Activated CD4-positive, alpha-beta memory T cell treated with anti-CD3 and anti-CD28 coated beads for 36 hours (primary cell): Measurements from ENCODE around the gene ORM2. TPM values are rescaled to one million over a fixed set of nuclear protein-coding genes. Genes with fewer than 3 reads are reported as not detected.

ENCODE experiments used
- CTCF ChIA-PET: fragments of 350-600 bp; sonication (Branson Sonifier 250); formaldehyde crosslinking; loops from one replicate; lab custom pipeline; 2021; ENCODE audit warnings: antibody characterized with exemption, inconsistent platforms; lab: Charles Lee
- POLR2A ChIA-PET: fragments of 350-600 bp; sonication (Branson Sonifier 250); formaldehyde crosslinking; loops from one replicate; lab custom pipeline; 2021; ENCODE audit warnings: antibody characterized with exemption; lab: Charles Lee
- DNase-seq: peaks from one replicate; pipeline ENCODE4 v3.0.0-alpha.2; 2020
- H3K27ac Mint-ChIP-seq: one replicate; pipeline ENCODE4 v1.8.0; 2021; ENCODE audit warnings: mixed read lengths
- H3K27me3 Mint-ChIP-seq: one replicate; pipeline ENCODE4 v1.8.0; 2021; ENCODE audit warnings: mixed read lengths
- H3K36me3 Mint-ChIP-seq: one replicate; pipeline ENCODE4 v1.8.0; 2021; ENCODE audit warnings: mixed read lengths
- H3K4me1 Mint-ChIP-seq: one replicate; pipeline ENCODE4 v1.8.0; 2021; ENCODE audit warnings: low read depth, mixed read lengths
- H3K4me3 Mint-ChIP-seq: one replicate; pipeline ENCODE4 v1.8.0; 2021; ENCODE audit warnings: mild to moderate bottlenecking, mixed read lengths
- H3K9me3 Mint-ChIP-seq: one replicate; pipeline ENCODE4 v1.8.0; 2021; ENCODE audit warnings: mixed read lengths
- intact Hi-C: fragments of 100-400 bp; cut with micrococcal nuclease; formaldehyde crosslinking; loops from one replicate; pipeline ENCODE4 v1.15.1; 2023
- total RNA-seq, 2 experiments: library from RNA; stranded (reverse); gene quantifications; one replicate each; pipeline ENCODE4 v1.2.3, GENCODE V29; 2021

The ORM2 gene
- total RNA-seq, 2 experiments from 2014 or later = not detected

DNA sequence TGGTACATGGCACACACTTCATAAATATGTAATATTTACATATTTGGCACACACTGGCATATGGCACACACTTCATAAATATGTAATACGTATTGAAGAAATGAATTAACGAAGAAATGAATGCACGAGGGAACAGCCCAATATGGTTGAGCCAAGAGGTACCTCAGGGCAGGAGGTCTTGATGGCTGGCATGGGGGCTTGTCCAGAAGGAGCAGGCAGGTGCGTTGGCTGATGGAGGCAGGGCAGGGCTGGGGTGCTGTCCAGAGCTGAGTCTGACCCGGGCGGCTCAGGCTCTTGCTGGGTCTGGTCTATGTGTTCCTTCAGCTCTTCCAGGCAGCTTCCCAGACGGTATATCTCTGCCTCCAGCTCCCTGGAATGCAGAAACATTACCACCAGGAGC, 31.9 kb downstream of the ORM2 start:
- H3K36me3 Mint-ChIP-seq = peaks cover 74% of the 10 kb centered on the region
- intact Hi-C loops = no loop called here
- no peaks in the 10 kb centered on the region for H3K9me3 Mint-ChIP-seq
- ChIA-PET CTCF (interaction anchor here (9.5 kb wide), 1 partner anchor 23 kb away, joined by 78 read pairs; the partner anchor contains the start of gene AKNA), POLR2A (no interaction called here)
- H3K4me1 Mint-ChIP-seq = peaks cover 64% of the 10 kb centered on the region
- H3K27ac Mint-ChIP-seq = peak overlapping the region; percentile 90
- no peak overlapping the region for H3K4me3 Mint-ChIP-seq
- DNase-seq = no peak
- H3K27me3 Mint-ChIP-seq = no peaks in the 10 kb centered on the region

DNA sequence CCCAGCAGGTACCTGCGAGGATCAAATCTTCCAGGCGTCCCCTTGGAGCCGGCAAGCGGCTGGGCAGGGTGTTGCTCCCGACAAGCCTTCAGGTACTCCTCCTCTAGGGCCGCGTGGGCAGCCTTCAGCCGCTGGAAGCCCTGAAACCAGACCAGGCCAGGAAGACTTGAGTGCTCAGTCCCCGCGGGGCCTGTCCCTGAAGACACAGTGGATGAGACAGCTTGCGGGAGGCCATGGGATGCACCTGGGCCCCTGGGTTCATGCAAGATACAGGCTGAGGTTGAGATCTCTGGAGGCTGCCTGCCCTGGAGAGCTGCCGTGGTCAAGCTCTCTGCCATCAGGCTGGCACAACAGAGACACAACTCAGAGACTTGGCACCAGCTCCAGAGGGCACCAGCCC, 32.7 kb downstream of the ORM2 start:
- H3K9me3 Mint-ChIP-seq = no peaks in the 10 kb centered on the region
- intact Hi-C loops = no loop called here
- H3K4me3 Mint-ChIP-seq = no peak overlapping the region
- peaks cover 75% of the 10 kb centered on the region for H3K36me3 Mint-ChIP-seq
- CTCF ChIA-PET = interaction anchor here (3.8 to 9.5 kb wide), 2 partner anchors 23 kb away, joined by 13 to 78 read pairs; partner anchors contain the start of gene AKNA
- no peaks in the 10 kb centered on the region for H3K27me3 Mint-ChIP-seq
- H3K27ac Mint-ChIP-seq = peak overlapping the region; percentile 90
- no peak for DNase-seq
- POLR2A ChIA-PET = interaction anchor here (2.2 to 3.3 kb wide), 2 partner anchors 10 to 24 kb away, joined by 15 to 52 read pairs; partner anchors contain the start of gene AKNA
- H3K4me1 Mint-ChIP-seq = peaks cover 72% of the 10 kb centered on the region

DNA sequence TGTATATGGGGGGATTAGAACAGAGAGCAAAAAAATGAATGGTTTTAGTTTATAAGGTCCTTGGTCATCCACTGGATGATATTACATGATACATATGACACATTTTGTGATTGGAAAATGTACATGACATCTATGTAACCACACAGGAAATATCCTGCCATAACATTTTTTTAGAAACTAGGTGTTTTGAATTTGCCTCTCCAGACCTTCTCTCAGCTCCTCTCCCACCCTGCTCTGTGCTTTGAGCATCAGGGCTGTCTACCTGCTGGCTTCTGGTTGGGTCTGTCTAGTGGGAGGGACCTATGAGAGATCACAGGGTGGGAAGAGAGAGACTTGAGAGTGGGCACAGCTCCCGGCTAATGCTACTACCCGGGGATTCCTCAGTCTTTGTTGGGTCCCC, 33.8 kb downstream of the ORM2 start:
- Mint-ChIP-seq H3K4me3 (no peak overlapping the region), H3K4me1 (peaks cover 78% of the 10 kb centered on the region), H3K9me3 (no peaks in the 10 kb centered on the region), H3K36me3 (peaks cover 77% of the 10 kb centered on the region), H3K27me3 (no peaks in the 10 kb centered on the region), H3K27ac (peak overlapping the region; percentile 90)
- no peak for DNase-seq
- ChIA-PET CTCF (interaction anchor here (1.0 to 9.5 kb wide), 6 partner anchors 10 to 290 kb away, joined by 3 to 78 read pairs (median 4); partner anchors contain the start of gene AKNA), POLR2A (interaction anchor here (2.2 to 3.3 kb wide), 2 partner anchors 9 to 23 kb away, joined by 15 to 52 read pairs; partner anchors contain the start of gene AKNA)
- intact Hi-C loops = loop anchor here (1.0 kb wide), 1 partner anchor 9 kb away; no protein-coding TSS in a partner anchor

DNA sequence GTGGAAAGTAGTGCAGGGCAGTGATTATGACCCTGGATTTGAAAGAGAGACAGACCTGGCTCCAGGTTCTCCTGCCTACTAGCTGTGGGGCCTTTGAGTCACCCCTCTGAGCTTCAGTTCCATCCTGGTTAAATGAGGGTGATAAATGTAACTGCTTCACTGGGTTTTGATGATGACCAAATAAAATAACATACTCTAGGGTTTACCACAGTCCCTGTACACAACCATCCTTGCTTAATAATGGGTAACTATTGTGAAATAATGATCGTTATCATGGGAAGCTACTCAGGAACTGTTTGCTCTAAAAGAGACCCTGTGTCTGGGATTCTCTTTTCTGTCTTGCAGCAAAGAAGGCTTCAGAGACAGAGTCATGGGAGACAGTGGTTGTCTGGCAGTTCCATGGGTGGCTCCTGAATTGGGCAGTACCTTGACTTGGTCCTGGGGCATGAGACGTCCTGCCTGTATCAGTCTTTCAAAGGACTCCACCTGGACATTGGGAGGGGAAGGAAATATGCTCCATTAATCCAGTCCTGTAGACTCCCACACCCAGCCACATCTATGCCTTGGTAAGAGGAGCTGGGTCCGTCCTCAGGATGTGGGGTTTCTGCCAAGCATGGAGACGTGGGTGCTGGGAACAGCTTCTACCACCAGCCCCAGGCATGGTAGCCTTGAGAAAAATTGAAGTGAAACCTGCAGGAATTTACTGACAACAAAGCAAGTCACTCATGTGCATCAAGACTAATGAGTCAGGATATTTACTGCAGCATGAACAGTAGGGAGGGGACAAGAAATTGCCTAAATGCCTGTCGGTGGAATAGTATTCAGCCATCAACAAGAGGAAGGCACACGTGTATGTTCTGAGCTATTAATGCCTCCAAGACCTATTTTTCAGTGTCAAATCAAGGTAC, 34.7 kb downstream of the ORM2 start:
- H3K36me3 Mint-ChIP-seq = peaks cover 77% of the 10 kb centered on the region
- ChIA-PET POLR2A (interaction anchor here (0.9 to 3.3 kb wide), 3 partner anchors 8 to 22 kb away, joined by 5 to 52 read pairs (median 15); partner anchors contain the start of gene AKNA), CTCF (interaction anchor here (0.5 to 9.5 kb wide), 8 partner anchors 9 to 256 kb away, joined by 3 to 78 read pairs (median 4); partner anchors contain the start of gene AKNA)
- H3K27me3 Mint-ChIP-seq = no peaks in the 10 kb centered on the region
- no peaks in the 10 kb centered on the region for H3K9me3 Mint-ChIP-seq
- H3K4me1 Mint-ChIP-seq = peaks cover 80% of the 10 kb centered on the region
- DNase-seq = no peak
- no peak overlapping the region for H3K4me3 Mint-ChIP-seq
- H3K27ac Mint-ChIP-seq = peak overlapping the region; percentile 90
- intact Hi-C loops = no loop called here

DNA sequence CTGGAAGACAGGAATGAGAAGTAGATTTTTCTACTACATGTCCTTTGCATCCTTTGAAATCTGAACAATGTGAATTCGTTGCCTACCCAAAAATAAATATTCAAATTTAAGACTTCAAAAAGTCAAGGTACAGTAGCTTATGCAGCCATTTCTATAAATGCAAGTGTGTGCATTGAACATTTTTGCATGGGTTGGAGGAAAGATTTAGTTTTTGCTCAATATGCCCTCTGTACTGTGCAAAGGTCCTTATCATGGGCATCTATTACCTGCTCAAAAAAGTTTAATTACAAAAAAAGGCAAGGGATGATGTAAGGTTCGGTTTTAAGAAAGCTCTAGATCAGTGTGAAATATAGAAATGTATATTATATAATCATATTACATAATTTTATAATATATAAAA, 35.5 kb downstream of the ORM2 start:
- POLR2A ChIA-PET = interaction anchor here (0.9 to 3.3 kb wide), 2 partner anchors 10 to 21 kb away, joined by 5 to 52 read pairs; partner anchors contain the start of gene AKNA
- peaks cover 80% of the 10 kb centered on the region for H3K4me1 Mint-ChIP-seq
- H3K27me3 Mint-ChIP-seq = no peaks in the 10 kb centered on the region
- H3K4me3 Mint-ChIP-seq = no peak overlapping the region
- no peaks in the 10 kb centered on the region for H3K9me3 Mint-ChIP-seq
- H3K27ac Mint-ChIP-seq = peak overlapping the region; percentile 69
- intact Hi-C loops = no loop called here
- peaks cover 76% of the 10 kb centered on the region for H3K36me3 Mint-ChIP-seq
- CTCF ChIA-PET = interaction anchor here (1.0 to 9.5 kb wide), 4 partner anchors 20 to 120 kb away, joined by 3 to 78 read pairs (median 10); partner anchors contain the start of gene AKNA
- DNase-seq = no peak

DNA sequence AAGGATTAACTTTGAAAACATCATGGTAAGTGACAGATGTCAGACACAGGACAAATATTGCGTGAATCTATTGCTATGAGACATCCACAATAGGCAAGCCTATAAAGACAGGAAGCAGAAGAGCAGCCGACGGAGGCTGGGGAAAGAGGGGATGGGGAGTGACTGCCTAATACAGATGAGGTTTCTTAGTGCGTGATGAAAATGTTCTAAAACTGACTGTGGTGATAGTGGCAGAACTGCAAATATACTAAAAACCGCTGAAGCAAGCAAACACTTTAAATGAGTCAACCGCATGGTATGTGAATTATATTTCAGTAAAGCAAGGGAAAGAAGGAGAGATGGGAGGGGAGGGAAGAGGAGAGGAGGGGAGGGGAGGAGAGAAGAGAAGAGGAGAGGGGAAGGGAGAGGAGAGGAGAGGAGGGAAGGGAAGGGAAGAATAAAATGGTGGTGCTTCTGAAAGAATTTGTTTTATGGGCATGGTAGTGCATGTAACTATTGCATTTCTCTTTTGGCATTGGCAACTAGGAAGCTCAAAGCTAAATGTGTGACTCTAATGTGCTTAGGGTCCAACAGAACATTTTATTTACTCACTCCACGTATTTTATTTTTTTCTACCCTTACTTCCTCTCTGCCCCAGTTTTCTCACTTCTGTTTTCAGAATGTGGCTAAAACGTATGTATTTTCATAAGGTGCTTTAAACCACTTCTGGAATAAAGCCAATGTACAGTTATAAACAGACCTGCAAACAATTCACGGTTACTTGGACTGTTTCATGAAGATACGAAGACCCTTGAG, 36.9 kb downstream of the ORM2 start:
- peak overlapping the region; percentile 33 for H3K4me3 Mint-ChIP-seq
- H3K27ac Mint-ChIP-seq = peak overlapping the region; percentile 87
- H3K27me3 Mint-ChIP-seq = no peaks in the 10 kb centered on the region
- H3K4me1 Mint-ChIP-seq = peaks cover 81% of the 10 kb centered on the region
- POLR2A ChIA-PET = interaction anchor here (0.8 to 3.0 kb wide), 5 partner anchors 14 to 222 kb away, joined by 3 to 20 read pairs (median 3); partner anchors contain the start of gene AKNA
- intact Hi-C loops = loop anchor here (1.0 kb wide), 3 partner anchors 8 to 19 kb away; no protein-coding TSS in a partner anchor
- no peaks in the 10 kb centered on the region for H3K9me3 Mint-ChIP-seq
- DNase-seq = peak; percentile 75
- H3K36me3 Mint-ChIP-seq = peaks cover 67% of the 10 kb centered on the region
- CTCF ChIA-PET = interaction anchor here (0.7 to 9.5 kb wide), 4 partner anchors 12 to 39 kb away, joined by 3 to 78 read pairs (median 6); partner anchors contain the start of gene AKNA

DNA sequence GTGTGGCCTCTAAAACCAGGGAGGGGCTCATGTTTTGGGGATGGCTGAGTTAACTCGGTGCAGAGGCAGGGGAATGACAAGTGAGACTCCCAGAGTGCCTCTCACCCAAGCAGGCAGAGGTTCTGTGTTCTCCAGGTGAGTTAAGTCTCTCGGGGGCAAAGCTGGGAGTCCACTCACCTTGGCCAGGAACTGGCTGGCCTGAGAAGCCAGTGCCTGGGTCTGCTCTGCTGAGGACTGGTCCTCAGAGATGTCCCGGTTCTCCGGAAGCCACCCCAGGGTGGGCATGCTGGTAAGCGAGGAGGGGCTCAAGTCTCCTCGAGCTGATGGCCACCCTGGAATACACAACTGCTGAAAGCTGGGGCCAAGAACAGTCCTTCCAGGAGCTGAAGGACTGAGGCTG, 37.7 kb downstream of the ORM2 start:
- DNase-seq = no peak
- intact Hi-C loops = no loop called here
- H3K4me3 Mint-ChIP-seq = no peak overlapping the region
- ChIA-PET CTCF (interaction anchor here (1.6 to 9.5 kb wide), 2 partner anchors 18 to 38 kb away, joined by 6 to 78 read pairs; partner anchors contain the start of gene AKNA), POLR2A (interaction anchor here (0.8 to 3.0 kb wide), 6 partner anchors 15 to 221 kb away, joined by 3 to 20 read pairs (median 4); partner anchors contain the start of gene AKNA)
- H3K9me3 Mint-ChIP-seq = no peaks in the 10 kb centered on the region
- H3K27ac Mint-ChIP-seq = peak overlapping the region; percentile 87
- peaks cover 88% of the 10 kb centered on the region for H3K4me1 Mint-ChIP-seq
- H3K27me3 Mint-ChIP-seq = no peaks in the 10 kb centered on the region
- peaks cover 66% of the 10 kb centered on the region for H3K36me3 Mint-ChIP-seq

DNA sequence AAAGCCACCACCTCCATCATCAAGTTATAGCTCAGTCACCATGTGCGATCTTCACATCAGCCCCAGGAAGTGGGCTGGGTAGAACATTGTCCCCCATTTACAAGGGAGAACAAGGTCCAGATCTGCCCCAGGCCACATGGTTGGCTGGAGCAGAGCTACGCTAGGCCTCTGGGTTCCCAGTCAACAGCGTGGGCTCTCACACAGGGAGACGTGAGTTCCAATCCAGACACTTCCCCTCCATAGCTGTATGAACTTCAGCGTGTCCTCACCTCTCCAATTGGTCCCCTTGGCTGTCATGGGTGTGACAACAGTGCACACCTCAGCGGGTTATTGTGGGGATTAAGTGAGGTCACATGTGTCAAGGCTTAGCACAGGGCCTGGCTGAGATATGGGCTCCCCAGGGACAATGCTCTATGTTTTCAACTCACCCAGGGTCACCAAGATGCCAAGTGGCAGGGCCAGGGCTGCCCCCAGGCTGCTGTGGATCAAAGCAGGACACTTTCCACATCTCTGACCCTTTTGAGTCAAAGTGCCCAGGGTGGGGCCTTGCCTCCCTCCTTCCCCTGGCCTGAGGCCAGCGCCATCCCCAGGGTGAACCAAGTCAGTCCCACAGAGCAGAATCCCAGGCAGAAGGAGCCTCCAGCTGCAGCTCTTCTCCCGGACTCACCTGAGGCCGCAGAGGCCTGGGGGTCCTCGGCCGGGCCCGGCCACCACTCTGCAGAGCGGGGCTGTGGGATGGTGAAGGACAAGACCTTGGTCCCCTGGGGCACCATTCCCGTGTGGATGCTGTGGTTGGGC, 38.3 kb downstream of the ORM2 start:
- H3K9me3 Mint-ChIP-seq = no peaks in the 10 kb centered on the region
- ChIA-PET CTCF (interaction anchor here (1.2 to 9.5 kb wide), 4 partner anchors 17 to 38 kb away, joined by 3 to 78 read pairs (median 5); partner anchors contain the start of gene AKNA), POLR2A (interaction anchor here (0.8 to 3.0 kb wide), 7 partner anchors 15 to 220 kb away, joined by 3 to 20 read pairs (median 4); partner anchors contain the start of gene AKNA)
- H3K4me1 Mint-ChIP-seq = peaks cover 90% of the 10 kb centered on the region
- no peak overlapping the region for H3K4me3 Mint-ChIP-seq
- peak overlapping the region; percentile 87 for H3K27ac Mint-ChIP-seq
- DNase-seq = no peak
- no peaks in the 10 kb centered on the region for H3K27me3 Mint-ChIP-seq
- peaks cover 68% of the 10 kb centered on the region for H3K36me3 Mint-ChIP-seq
- intact Hi-C loops = no loop called here

DNA sequence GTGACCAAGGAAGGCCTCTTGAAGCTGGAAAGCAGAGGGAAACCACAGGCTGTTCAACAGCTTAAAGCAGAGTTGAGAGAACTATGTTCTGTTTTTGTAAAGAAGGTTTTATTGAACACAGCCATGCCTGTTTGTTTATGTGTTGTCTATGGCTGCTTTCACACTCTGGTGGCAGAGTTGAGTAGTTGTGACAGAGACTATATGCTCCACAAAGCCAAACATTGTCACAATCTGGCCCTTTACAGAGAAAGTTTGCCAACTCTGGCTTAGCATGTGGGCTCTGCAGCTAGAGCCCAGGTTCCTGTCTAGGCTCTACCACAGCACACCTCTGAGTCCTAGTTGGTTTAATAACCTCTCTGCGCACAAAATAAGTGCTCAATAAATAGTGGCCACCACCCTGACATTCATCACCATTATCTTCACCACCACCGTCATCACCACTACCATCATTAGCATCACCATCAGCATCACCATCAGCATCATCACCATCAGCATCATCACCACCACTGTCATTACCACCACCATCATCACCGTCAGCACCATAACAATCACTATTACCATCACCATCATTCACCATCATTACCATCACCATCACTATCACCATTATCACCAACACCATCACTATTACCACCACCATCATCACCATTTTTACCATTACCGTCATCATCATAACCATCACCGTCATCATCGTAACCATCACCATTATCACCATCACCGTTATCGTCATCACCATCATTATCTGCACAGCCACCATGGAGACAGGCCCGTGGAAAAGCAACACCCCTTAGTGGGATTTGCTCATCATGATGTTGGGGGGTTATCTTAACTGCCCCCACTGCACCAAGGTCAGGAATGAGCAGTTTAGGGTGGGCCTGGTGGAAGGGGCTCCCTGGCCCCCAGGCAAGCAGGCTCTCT, 39.8 kb downstream of the ORM2 start:
- Mint-ChIP-seq H3K27me3 (no peaks in the 10 kb centered on the region), H3K27ac (peak overlapping the region; percentile 98), H3K4me1 (peaks cover 89% of the 10 kb centered on the region), H3K9me3 (no peaks in the 10 kb centered on the region), H3K4me3 (no peak overlapping the region), H3K36me3 (peaks cover 63% of the 10 kb centered on the region)
- intact Hi-C loops = no loop called here
- CTCF ChIA-PET = interaction anchor here (1.2 to 9.5 kb wide), 3 partner anchors 16 to 30 kb away, joined by 3 to 78 read pairs (median 4); partner anchors contain the start of gene AKNA
- DNase-seq = no peak
- POLR2A ChIA-PET = interaction anchor here (1.2 to 6.0 kb wide), 4 partner anchors 15 to 28 kb away, joined by 4 to 100 read pairs (median 13); partner anchors contain the start of gene AKNA
